AG04450 (cell line): ENCODE data around the gene OR10G7. TPM values are rescaled to one million over a fixed set of nuclear protein-coding genes. Genes with fewer than 3 reads are reported as not detected.

Source experiments
- CTCF ChIA-PET: fragments of 300-600, 350-600 bp; formaldehyde crosslinking; extraction: SDS; loops from one replicate; lab custom pipeline; 2022; ENCODE audit warnings: antibody characterized with exemption, inconsistent platforms; lab: Charles Lee
- POLR2A ChIA-PET: fragments of 350-600 bp; formaldehyde crosslinking; extraction: SDS; loops from one replicate; lab custom pipeline; 2021; ENCODE audit warnings: antibody characterized with exemption, inconsistent platforms; lab: Yijun Ruan, JAX
- DNase-seq: peaks from one replicate; pipeline ENCODE4 v3.0.0-alpha.2; 2011; ENCODE audit warnings: low read depth, low spot score
- H3K27ac ChIP-seq: one replicate; pipeline ENCODE4 v1.5.1; 2012; ENCODE audit warnings: low read depth, low read length, control low read depth
- H3K27me3 ChIP-seq: one replicate; pipeline ENCODE4 v1.6.0; 2012; ENCODE audit warnings: low read length; ENCODE audit not compliant: control insufficient read depth, insufficient read depth
- H3K4me3 ChIP-seq: 2 replicates; pipeline ENCODE4 v1.5.1; 2011; ENCODE audit warnings: mild to moderate bottlenecking, low read depth, low read length, control low read depth
- H3K9me3 ChIP-seq: 2 replicates; pipeline ENCODE4 v1.5.1; 2012; ENCODE audit warnings: low read length; ENCODE audit not compliant: control insufficient read depth, insufficient read depth
- polyA minus RNA-seq: library from RNA; depleted of rRNA, polyadenylated mRNA; stranded (reverse); fragments of >200 nt; gene quantifications from 2 replicates; pipeline ENCODE4 v1.2.3, GENCODE V29; 2011; rRNA and poly(A)+ RNA removed
- polyA plus RNA-seq: library from polyadenylated mRNA; depleted of rRNA; stranded (reverse); fragments of >200 nt; gene quantifications from 2 replicates; pipeline ENCODE4 v1.2.3, GENCODE V29; 2011; rRNA removed
- TF ChIP-seq, protein P1 (sequence below): IDR thresholded peaks from 2 replicates; pipeline ENCODE4 v1.5.1; 2011; ENCODE audit warnings: low read depth, low read length, control low read depth, inconsistent platforms

Gene OR10G7, protein sequence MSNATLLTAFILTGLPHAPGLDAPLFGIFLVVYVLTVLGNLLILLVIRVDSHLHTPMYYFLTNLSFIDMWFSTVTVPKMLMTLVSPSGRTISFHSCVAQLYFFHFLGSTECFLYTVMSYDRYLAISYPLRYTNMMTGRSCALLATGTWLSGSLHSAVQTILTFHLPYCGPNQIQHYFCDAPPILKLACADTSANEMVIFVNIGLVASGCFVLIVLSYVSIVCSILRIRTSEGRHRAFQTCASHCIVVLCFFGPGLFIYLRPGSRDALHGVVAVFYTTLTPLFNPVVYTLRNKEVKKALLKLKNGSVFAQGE
- polyA plus RNA-seq (not detected in 2 replicates), polyA minus RNA-seq (not detected in 2 replicates)

DNA sequence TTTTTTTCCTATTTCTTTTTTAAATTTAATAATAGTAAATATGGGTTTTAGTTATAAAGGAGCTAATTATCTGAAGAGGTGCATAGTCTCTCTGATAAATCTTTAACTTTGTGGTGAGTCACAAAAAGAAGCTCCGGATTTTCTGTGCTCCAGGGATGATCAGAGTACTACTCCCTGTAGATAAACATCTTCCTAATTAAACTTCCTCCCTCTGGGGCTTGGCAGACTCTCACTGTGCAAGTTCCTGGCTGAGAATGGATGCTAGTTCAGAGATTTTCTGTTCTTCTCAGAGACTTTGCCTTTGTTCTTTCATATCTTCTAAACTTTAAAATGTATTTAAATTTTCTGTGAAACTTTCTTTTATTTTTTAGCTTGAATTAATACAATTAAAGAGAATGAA, at the start of gene OR10G7:
OR10G7 (minus strand) TSS at position 72 of the 400 bp plus-strand sequence. CDS start 2,324 bp downstream, outside the sequence.
- H3K27me3 ChIP-seq, result no peaks in the 10 kb centered on the region
- no peak for DNase-seq
- H3K9me3 ChIP-seq, result no peaks in the 10 kb centered on the region
- TF ChIP-seq, protein P1, sequence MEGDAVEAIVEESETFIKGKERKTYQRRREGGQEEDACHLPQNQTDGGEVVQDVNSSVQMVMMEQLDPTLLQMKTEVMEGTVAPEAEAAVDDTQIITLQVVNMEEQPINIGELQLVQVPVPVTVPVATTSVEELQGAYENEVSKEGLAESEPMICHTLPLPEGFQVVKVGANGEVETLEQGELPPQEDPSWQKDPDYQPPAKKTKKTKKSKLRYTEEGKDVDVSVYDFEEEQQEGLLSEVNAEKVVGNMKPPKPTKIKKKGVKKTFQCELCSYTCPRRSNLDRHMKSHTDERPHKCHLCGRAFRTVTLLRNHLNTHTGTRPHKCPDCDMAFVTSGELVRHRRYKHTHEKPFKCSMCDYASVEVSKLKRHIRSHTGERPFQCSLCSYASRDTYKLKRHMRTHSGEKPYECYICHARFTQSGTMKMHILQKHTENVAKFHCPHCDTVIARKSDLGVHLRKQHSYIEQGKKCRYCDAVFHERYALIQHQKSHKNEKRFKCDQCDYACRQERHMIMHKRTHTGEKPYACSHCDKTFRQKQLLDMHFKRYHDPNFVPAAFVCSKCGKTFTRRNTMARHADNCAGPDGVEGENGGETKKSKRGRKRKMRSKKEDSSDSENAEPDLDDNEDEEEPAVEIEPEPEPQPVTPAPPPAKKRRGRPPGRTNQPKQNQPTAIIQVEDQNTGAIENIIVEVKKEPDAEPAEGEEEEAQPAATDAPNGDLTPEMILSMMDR, result no peak
- no peak within 1 kb of the TSS for H3K4me3 ChIP-seq
- ChIA-PET POLR2A (no interaction called here), CTCF (interaction anchor here (1.3 to 1.4 kb wide), 2 partner anchors 28 to 361 kb away, joined by 3 to 5 read pairs; no protein-coding TSS in a partner anchor)
- H3K27ac ChIP-seq, result no peak within 1 kb of the TSS

DNA sequence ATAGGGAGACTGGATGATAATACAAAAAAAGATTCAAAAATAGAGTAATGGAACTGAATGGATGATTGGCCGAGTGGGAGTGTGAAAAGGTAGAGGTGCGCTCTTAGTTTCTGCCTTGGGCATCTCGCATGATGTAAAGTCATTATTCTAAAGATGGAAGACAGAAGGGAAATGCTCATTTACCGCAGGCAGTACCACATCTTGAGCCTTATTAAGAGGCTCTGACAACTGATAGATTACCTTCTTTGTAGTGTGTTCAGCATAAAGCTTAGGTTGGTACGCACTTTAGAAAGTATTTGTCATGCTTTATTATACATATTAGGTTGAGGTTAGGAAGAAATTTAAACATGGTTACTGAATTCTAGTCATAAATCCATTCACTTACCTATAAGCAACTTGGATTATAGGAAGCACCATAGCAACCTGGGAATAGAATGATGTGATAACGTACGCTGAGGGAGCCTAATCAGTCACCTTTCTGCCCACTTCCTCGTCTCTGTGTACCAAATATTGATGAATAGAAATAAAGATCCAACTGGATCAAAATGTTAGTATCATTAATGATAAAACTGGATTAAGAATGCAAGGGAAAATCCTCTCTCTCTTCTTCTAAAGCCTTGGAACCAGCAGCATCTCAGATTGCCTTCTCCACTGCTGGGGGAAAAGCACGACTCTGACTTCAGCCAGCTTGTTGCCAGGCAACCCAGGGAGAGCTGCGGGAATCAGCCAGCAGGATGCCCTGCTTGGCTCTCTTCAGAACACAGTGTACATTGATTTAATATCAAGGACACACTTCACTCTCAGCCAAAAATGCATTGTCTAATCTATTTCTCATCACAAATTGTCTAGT, 45.1 kb upstream of the OR10G7 start:
- no peak for DNase-seq
- TF ChIP-seq, protein P1, result no peak
- Histone ChIP-seq H3K9me3 (no peaks in the 10 kb centered on the region), H3K4me3 (no peak overlapping the region), H3K27me3 (no peaks in the 10 kb centered on the region), H3K27ac (no peak overlapping the region)
- ChIA-PET POLR2A (no interaction called here), CTCF (no interaction called here)

DNA sequence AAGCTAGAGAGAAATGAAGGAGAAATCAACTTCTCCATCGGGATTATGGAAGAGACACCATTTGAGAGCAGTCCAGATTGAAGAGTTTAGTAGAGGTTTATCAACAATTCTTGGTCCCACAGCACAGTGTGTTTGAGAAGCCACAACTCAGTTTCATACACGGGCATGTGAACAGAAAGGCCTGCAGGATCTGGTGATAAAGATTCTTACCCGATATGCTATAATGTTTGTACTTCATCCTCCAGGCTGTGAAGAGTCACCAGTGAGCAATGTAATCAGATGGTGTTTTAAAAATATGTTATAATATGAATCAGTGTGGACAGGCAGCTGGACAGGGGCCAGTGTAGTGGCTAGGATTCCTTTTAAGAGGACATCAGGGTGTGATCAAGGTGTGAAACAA, 44.5 kb upstream of the OR10G7 start:
- H3K4me3 ChIP-seq, result no peak overlapping the region
- no peak overlapping the region for H3K27ac ChIP-seq
- no peak for DNase-seq
- no peaks in the 10 kb centered on the region for H3K27me3 ChIP-seq
- no peaks in the 10 kb centered on the region for H3K9me3 ChIP-seq
- CTCF ChIA-PET, result interaction anchor here (4.9 kb wide), 1 partner anchor 14 kb away, joined by 33 read pairs; no protein-coding TSS in a partner anchor
- POLR2A ChIA-PET, result no interaction called here
- TF ChIP-seq, protein P1, result no peak

DNA sequence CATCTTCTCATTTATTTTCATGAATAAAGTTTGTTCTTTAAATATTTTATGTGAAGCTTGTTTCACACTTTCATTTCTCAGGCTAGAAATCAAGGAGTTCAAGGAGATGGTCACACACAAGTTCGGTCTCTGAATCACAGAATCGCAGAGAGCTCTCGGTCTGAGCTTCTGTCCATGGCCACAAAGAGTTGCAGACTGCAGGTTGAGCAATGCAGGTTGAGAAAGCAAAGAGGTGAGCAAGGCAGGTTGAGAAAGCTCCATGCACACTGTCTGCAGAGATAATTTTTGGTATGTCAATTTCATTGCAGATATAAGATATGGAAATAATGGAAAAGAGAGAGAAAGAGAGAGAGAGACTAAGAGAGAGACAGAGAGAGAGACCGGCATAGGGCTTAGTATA, 41.2 kb upstream of the OR10G7 start:
- ChIA-PET CTCF (interaction anchor here (1.4 to 4.9 kb wide), 4 partner anchors 11 to 320 kb away, joined by 5 to 33 read pairs (median 11); no protein-coding TSS in a partner anchor), POLR2A (no interaction called here)
- no peak overlapping the region for H3K27ac ChIP-seq
- H3K27me3 ChIP-seq, result no peaks in the 10 kb centered on the region
- no peak overlapping the region for H3K4me3 ChIP-seq
- DNase-seq, result no peak
- TF ChIP-seq, protein P1, result no peak
- no peaks in the 10 kb centered on the region for H3K9me3 ChIP-seq
